Bronchial epithelial cell (primary cell): ENCODE data around the gene RGCC. TPM values are rescaled to one million over a fixed set of nuclear protein-coding genes. Genes with fewer than 3 reads are reported as not detected.

Experiments
- DNase-seq: peaks from one replicate; pipeline ENCODE4 v3.0.0-alpha.2; 2010; ENCODE audit warnings: low read depth
- FAIRE-seq: peaks from 2 replicates; lab custom pipeline; 2011; peaks lifted over from hg19 to GRCh38; lab: Jason Lieb, UNC
- H3K27me3 ChIP-seq: 2 replicates; pipeline ENCODE4 v1.5.1; 2011; ENCODE audit warnings: low read length; ENCODE audit not compliant: control insufficient read depth, insufficient read depth
- H3K36me3 ChIP-seq: 2 replicates; pipeline ENCODE4 v1.5.1; 2011; ENCODE audit warnings: low read length; ENCODE audit not compliant: control insufficient read depth, insufficient read depth
- H3K4me3 ChIP-seq: 2 replicates; pipeline ENCODE4 v1.5.1; 2011; ENCODE audit warnings: mild to moderate bottlenecking, low read depth, low read length, control low read depth
- total RNA-seq: library from RNA; depleted of rRNA; stranded (reverse); fragments of >200 nt; gene quantifications from 2 replicates; pipeline ENCODE4 v1.2.1, GENCODE V29; 2014
- TF ChIP-seq, protein P1 (sequence below): IDR thresholded peaks from 2 replicates; pipeline ENCODE4 v1.5.1; 2011; ENCODE audit warnings: mild to moderate bottlenecking, moderate library complexity, low read length, control low read depth, inconsistent platforms; ENCODE audit not compliant: insufficient read depth, severe bottlenecking

Gene RGCC
- total RNA-seq, 1 donor from 2014 or later, result 13.2 TPM

DNA sequence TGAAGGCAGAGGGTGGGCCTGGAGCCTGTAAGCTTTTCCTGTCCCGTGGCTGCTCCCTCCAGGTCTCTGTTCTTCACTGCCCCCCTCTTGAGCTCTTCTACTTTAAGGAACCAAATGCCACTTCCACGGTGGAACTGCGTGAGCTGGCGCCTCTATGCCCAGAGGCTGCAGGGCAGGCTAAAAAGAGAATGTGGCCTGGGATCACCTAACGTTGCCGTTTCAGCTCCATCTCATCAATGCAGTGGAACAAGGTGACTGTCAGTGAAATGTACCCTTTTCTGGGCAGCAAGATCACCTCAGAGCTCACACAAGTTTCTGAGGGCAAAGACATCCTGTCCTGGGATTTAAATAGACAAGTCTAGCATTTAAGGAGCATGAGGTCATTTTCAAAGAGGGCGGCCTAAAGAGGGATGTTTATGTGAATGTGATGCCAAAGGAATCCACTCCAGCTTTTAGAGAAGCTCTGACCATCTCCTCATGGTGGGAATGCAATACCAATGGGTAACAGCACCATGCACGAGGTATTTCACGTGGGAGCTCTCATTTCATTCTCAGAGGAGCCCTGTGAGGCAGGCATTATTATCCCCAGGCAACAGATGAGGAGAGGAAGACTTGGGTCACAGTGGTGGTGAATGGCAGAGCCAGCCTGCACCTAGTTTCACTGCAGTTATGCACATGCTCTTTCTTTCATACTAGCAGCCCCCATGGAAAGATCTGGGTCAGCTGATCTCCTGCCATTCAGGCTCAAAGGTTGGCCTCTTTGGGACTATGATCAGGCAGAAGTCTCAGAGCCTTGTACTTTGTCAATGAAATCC, 39.3 kb downstream of the RGCC start:
- DNase-seq, result no peak
- FAIRE-seq, result no peak
- TF ChIP-seq, protein P1, sequence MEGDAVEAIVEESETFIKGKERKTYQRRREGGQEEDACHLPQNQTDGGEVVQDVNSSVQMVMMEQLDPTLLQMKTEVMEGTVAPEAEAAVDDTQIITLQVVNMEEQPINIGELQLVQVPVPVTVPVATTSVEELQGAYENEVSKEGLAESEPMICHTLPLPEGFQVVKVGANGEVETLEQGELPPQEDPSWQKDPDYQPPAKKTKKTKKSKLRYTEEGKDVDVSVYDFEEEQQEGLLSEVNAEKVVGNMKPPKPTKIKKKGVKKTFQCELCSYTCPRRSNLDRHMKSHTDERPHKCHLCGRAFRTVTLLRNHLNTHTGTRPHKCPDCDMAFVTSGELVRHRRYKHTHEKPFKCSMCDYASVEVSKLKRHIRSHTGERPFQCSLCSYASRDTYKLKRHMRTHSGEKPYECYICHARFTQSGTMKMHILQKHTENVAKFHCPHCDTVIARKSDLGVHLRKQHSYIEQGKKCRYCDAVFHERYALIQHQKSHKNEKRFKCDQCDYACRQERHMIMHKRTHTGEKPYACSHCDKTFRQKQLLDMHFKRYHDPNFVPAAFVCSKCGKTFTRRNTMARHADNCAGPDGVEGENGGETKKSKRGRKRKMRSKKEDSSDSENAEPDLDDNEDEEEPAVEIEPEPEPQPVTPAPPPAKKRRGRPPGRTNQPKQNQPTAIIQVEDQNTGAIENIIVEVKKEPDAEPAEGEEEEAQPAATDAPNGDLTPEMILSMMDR, result no peak
- no peak overlapping the region for H3K4me3 ChIP-seq
- H3K27me3 ChIP-seq, result no peaks in the 10 kb centered on the region
- H3K36me3 ChIP-seq, result no peaks in the 10 kb centered on the region

DNA sequence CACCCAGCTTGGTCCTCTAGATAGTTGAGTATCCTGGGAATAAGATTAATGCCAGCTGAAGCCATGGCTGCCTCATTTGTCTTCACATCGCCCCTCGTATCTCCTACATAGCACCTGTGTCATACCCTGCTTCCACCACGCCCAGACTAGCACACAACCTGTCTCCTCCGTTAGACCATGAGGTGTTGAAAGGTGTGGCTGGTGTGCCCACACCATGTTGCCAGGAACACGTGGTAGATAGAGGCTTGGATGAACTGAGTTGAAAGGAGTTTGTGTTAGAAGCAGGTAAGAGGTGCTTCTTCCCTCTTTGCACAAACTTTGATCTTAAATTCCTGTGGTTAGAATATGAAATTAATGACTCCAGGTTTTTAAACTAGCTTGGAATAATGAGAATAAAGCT, 40.1 kb downstream of the RGCC start:
- Histone ChIP-seq H3K36me3 (no peaks in the 10 kb centered on the region), H3K27me3 (no peaks in the 10 kb centered on the region), H3K4me3 (no peak overlapping the region)
- no peak for DNase-seq
- FAIRE-seq, result no peak
- TF ChIP-seq, protein P1, result no peak

DNA sequence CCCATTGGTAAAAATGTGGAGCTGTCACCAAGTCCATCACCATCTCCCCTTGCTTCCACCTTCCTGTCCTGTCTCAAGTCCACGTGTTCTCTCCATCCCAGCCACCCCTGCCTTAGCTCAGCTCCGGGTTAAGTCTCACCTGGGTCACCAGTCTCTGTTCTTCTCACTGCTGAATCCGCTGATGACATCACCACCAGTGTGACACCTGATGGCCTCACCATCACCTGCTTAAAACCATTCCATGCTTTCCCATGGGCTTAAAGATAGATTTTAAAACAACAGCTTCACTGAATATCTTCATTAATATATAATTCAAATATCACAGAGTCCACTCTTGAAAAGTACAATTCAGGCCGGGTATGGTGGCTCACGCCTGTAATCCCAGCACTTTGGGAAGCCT, 42.1 kb downstream of the RGCC start:
- no peak for FAIRE-seq
- TF ChIP-seq, protein P1, result no peak

DNA sequence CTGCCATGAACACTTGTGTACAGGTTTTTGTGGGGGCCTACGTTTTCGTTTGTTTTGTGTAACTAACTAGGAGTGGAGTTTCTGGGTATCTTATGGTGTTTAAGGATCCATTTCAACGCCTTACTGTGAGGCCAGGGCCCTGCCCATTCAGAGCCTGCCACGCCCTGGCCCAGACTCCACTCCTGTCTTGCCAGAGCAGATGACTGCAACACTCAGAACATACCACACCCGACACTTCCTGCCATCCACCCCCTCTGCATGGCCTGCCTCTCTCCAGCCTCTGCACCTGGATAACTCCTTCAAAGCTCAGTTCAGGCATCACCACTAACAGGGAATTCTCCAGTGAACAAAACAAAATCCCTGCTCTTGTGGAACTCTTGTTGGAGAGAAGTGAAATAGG, 43.2 kb downstream of the RGCC start:
- DNase-seq (peak; percentile 73), FAIRE-seq (peak; percentile 75)
- Histone ChIP-seq H3K36me3 (no peaks in the 10 kb centered on the region), H3K4me3 (no peak overlapping the region), H3K27me3 (no peaks in the 10 kb centered on the region)
- TF ChIP-seq, protein P1, result no peak

More for the DNA sequence above, 42.1 kb downstream of the RGCC start:
- no peaks in the 10 kb centered on the region for H3K27me3 ChIP-seq
- DNase-seq, result no peak
- H3K4me3 ChIP-seq, result no peak overlapping the region
- no peaks in the 10 kb centered on the region for H3K36me3 ChIP-seq

DNA sequence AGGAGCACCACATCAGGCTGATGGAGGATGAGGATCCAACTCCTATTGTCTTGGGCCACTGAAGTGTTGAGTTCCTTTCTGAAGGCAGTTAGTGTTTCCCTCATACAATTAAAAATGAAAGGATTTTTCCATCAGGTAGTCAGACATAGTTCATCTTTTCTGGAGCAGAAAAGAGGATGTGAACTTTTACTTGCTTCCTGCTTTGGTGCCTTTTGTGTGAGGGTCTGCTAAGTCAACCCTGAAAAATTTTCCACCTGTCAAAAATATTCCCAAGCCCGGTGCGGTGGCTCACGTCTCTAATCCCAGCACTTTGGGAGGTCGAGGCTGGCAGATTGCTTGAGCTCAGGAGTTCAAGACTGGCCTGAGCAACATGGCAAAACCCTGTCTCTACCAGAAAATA, 43.9 kb downstream of the RGCC start:
- FAIRE-seq (no peak), DNase-seq (no peak)
- Histone ChIP-seq H3K27me3 (no peaks in the 10 kb centered on the region), H3K4me3 (no peak overlapping the region), H3K36me3 (no peaks in the 10 kb centered on the region)
- TF ChIP-seq, protein P1, result no peak
